Lower leg skin (tissue), 4 donors: ENCODE data around the gene CADM3. TPM values are rescaled to one million over a fixed set of nuclear protein-coding genes. Genes with fewer than 3 reads are reported as not detected.

Experiments used
- DNase-seq, 2 donors: peaks; one replicate each; pipeline ENCODE4 v3.0.0-alpha.2; 2019; ENCODE audit warnings: low spot score in 2 of 2
- H3K4me3 ChIP-seq: fragments of 200-600 bp; sonication (generic); 2 replicates; pipeline ENCODE4 v1.5.1; 2017; ENCODE audit warnings: mild to moderate bottlenecking, low read depth; ENCODE audit not compliant: poor library complexity, severe bottlenecking
- POLR2A ChIP-seq, 2 donors: fragments of 450-650 bp; IDR thresholded peaks; one replicate each; pipeline ENCODE4 v1.6.1; 2016 to 2017; ENCODE audit warnings: antibody characterized with exemption in 2 of 2, mild to moderate bottlenecking in 1 of 2, moderate library complexity in 1 of 2
- WGBS, 2 donors: methylation state at CpG; one replicate each; pipeline ENCODE4 v1.1.5; 2018; 5-methylcytosine and 5-hydroxymethylcytosine counted together
- intact Hi-C: fragments of 100-400 bp; cut with DNase I; formaldehyde crosslinking; loops from one replicate; pipeline ENCODE4 v1.15.0; 2023; ENCODE audit warnings: low total_unique reads
- total RNA-seq, 4 donors: library from RNA; depleted of rRNA; stranded (reverse); fragments of >200 nt; gene quantifications; one replicate each; pipeline ENCODE4 v1.1.0, GENCODE V29; 2016
- TF ChIP-seq, protein P1 (sequence below), 3 donors: fragments of 450-650 bp; IDR thresholded peaks; one replicate each; pipeline ENCODE4 v1.5.1; 2016; ENCODE audit warnings: antibody characterized with exemption in 3 of 3, mild to moderate bottlenecking in 3 of 3, moderate library complexity in 2 of 3

Gene CADM3
- total RNA-seq, 4 donors from 2014 or later, result 2.6 to 11.0 (median 6.6) TPM

GRCh38 chr1:159196543-159196942 is 25.1 kb downstream of the CADM3 start:
- intact Hi-C loops, result no loop called here
- H3K4me3 ChIP-seq, result no peak overlapping the region
- WGBS, 2 donors, result 71 to 78% methylated on average over 5 of the region's 5 CpGs
- TF ChIP-seq, protein P1, sequence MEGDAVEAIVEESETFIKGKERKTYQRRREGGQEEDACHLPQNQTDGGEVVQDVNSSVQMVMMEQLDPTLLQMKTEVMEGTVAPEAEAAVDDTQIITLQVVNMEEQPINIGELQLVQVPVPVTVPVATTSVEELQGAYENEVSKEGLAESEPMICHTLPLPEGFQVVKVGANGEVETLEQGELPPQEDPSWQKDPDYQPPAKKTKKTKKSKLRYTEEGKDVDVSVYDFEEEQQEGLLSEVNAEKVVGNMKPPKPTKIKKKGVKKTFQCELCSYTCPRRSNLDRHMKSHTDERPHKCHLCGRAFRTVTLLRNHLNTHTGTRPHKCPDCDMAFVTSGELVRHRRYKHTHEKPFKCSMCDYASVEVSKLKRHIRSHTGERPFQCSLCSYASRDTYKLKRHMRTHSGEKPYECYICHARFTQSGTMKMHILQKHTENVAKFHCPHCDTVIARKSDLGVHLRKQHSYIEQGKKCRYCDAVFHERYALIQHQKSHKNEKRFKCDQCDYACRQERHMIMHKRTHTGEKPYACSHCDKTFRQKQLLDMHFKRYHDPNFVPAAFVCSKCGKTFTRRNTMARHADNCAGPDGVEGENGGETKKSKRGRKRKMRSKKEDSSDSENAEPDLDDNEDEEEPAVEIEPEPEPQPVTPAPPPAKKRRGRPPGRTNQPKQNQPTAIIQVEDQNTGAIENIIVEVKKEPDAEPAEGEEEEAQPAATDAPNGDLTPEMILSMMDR (IDR thresholded peaks at IDR 0.05), result no peak
- TF ChIP-seq POLR2A (IDR thresholded peaks at IDR 0.05), result no peak
- no peak for DNase-seq

DNA sequence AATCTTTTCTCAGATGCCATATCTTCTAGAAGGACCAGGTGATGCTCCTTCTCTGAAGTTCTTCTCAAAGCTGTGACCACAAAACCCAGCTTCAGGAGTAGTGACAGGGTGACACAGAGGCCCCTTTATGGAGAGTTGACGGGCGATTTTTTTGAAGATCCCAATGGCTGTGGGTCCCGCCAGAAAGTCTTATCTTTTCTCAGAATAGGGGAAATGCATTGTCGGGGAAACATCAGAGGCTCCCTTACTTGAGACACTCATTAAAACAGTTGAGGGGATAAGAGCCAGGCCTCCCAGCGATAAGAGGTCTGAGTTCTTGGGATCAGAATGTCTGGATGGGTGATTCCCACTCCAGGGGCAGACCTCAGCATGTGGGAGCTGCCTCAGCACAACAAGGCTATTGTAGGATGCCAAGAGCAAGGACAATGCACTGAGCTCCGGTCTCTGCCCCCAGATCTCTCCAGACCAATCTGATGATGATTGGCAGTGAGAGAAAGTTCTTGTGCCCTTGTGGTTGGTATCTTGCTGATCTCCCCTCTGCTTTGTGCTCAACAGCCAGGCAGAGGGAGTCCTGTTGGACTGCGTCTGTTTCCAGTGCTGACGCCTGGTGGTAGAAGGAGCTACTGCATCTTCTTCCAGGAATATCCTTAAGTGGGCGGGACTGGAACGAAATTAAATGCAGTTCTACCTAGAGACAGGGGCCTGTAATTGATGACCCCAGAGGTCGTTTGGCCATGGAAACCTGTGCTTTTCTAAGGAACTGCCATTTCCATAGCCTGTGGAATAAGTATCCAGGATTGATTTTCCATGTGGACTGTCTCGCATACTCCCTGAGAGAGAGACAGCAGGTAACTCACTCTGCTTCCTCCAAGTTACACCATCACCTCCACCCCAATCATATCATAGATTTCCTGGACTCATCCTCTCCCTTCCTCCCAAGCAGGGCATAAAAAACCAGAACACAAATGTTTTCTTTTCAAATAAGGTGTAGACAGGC is 26.4 kb downstream of the CADM3 start:
- TF ChIP-seq, protein P1 (IDR thresholded peaks at IDR 0.05), result peak in 1 of 3 donors; percentile 65
- no peak for TF ChIP-seq POLR2A (IDR thresholded peaks at IDR 0.05)
- H3K4me3 ChIP-seq, result no peak overlapping the region
- 44 to 49% methylated on average over 12 of the region's 12 CpGs for WGBS, 2 donors
- intact Hi-C loops, result no loop called here
- DNase-seq, result peak; percentile 71 to 90

DNA sequence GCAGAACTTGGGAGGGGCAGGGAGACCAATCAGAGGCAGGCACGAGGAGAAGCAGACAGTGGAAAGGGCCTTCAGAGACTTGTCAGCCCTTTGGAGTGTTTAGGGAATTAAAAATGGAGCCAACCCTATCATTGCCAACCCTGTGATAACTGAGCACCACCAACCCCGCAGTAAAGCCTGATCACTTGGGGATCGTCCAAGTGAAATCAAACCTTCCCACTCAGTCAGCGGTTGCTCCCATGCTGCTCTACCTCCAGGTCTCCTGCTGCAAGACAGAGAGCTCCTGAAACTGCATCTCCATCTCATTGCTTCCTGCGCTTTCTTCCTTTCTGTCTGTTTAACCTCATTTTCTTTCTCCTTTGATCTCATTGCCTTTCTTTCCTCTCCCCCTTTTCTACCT is 28.5 kb downstream of the CADM3 start:
- DNase-seq, result no peak
- H3K4me3 ChIP-seq, result no peak overlapping the region
- intact Hi-C loops, result loop anchor here (5.0 kb wide), 1 partner anchor 38 kb away; no protein-coding TSS in a partner anchor
- TF ChIP-seq, protein P1 (IDR thresholded peaks at IDR 0.05), result no peak
- TF ChIP-seq POLR2A (IDR thresholded peaks at IDR 0.05), result no peak
- WGBS, 2 donors, result 78 to 80% methylated on average over 5 of the region's 5 CpGs

GRCh38 chr1:159200769-159201168 is 29.4 kb downstream of the CADM3 start:
- 18 to 35% methylated on average over 13 to 18 of the region's 18 CpGs for WGBS, 2 donors
- H3K4me3 ChIP-seq, result no peak overlapping the region
- no peak for TF ChIP-seq POLR2A (IDR thresholded peaks at IDR 0.05)
- TF ChIP-seq, protein P1 (IDR thresholded peaks at IDR 0.05), result no peak
- intact Hi-C loops, result loop anchor here (5.0 kb wide), 1 partner anchor 38 kb away; no protein-coding TSS in a partner anchor
- DNase-seq, result no peak

DNA sequence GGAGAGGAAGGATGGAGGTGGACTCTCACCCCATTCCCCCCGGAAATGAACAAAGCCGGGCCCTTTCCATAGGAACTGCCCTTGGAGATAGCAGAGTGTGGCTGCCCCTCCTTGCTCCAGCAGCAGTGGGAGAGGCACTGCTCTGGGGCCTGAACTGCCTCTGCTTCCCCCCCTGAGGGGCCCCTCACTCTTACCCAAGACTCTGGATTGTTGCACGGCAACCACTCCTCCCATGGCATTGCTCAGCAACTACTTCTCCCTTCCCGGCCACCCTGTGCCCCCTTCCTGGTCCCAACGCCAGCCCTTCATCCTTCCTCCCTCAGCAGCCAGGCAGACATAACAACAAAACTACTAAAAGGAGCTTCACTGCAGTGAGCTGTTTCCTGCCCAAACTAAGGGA is 30.2 kb downstream of the CADM3 start:
- intact Hi-C loops, result loop anchor here (5.0 kb wide), 1 partner anchor 39 kb away; no protein-coding TSS in a partner anchor
- WGBS, 2 donors, result 34 to 50% methylated on average over 5 of the region's 5 CpGs
- DNase-seq, result no peak
- no peak overlapping the region for H3K4me3 ChIP-seq
- no peak for TF ChIP-seq POLR2A (IDR thresholded peaks at IDR 0.05)
- TF ChIP-seq, protein P1 (IDR thresholded peaks at IDR 0.05), result no peak
